Vagina (tissue), 2 donors: ENCODE results near the gene GPHA2.

Experiments used
- CTCF ChIP-seq, 3 experiments: fragments of 450-650 bp in 2 of 3; fragments of 200-600 bp in 1 of 3; sonication (generic) in 1 of 3; IDR thresholded peaks; one replicate each; pipeline ENCODE4 v1.5.1; 2017 to 2019; ENCODE audit warnings: antibody characterized with exemption in 3 of 3, mild to moderate bottlenecking in 2 of 3, moderate library complexity in 2 of 3
- POLR2A ChIP-seq, 2 donors: fragments of 450-650 bp; IDR thresholded peaks; one replicate each; pipeline ENCODE4 v1.6.1; 2017; ENCODE audit warnings: antibody characterized with exemption in 2 of 2, mild to moderate bottlenecking in 2 of 2, moderate library complexity in 2 of 2

DNA sequence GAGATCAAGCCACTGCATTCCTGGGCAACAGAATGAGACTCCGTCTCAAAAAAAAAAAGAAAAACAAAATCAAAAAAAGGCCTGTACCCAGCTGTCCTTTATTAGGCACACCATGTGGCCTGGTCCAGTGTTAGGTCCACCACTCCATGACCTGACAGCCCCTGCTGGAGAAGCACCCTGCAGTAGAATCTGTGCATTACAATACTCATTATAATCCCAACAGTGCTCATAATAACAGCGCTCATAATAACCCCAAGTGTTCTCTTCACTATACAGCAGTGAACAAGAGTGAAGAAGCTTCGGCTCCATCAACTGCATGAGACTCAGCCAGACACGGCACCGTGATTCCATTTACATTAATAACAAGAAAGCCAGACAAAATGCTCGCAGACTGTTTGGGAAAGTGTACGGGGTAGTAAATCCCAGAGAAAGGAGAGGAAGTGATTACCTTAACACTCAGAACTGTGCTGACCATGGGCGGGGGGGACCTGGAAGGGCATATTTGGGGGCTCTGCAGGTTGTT is 48.4 kb downstream of the GPHA2 start:
- TF ChIP-seq POLR2A (IDR thresholded peaks at IDR 0.05) = no peak
- no peak for TF ChIP-seq CTCF (IDR thresholded peaks at IDR 0.05)
